ENCODE measurements around the gene NAGLU. TPM values are rescaled to one million over a fixed set of nuclear protein-coding genes. Genes with fewer than 3 reads are reported as not detected.

Gene NAGLU
- total RNA-seq, 1 donor from 2014 or later = 7.7 TPM

- no peaks in the 10 kb centered on the region for H3K9me3 ChIP-seq (replicated peaks)
- TF ChIP-seq CTCF (IDR thresholded peaks at IDR 0.05; ENCODE audit: borderline replicate concordance) = no peak
- H3K27me3 ChIP-seq (ENCODE audit: low read depth) = no peaks in the 10 kb centered on the region
- H3K4me3 ChIP-seq = no peak overlapping the region
- H3K36me3 ChIP-seq = peaks cover 90% of the 10 kb centered on the region
- intact Hi-C loops (cut with micrococcal nuclease) = no loop called here
- no peak for DNase-seq
- H3K4me1 ChIP-seq = no peaks in the 10 kb centered on the region
- H3K27ac ChIP-seq (replicated peaks) = no peak overlapping the region
Observed at GRCh38 chr17:42502091-42502490, 34.0 kb upstream of the NAGLU start.

GRCh38 chr17:42502926-42503325 lies 33.1 kb upstream of the NAGLU start:
- no peaks in the 10 kb centered on the region for H3K27me3 ChIP-seq (ENCODE audit: low read depth)
- no peak overlapping the region for H3K27ac ChIP-seq (replicated peaks)
- TF ChIP-seq CTCF (IDR thresholded peaks at IDR 0.05; ENCODE audit: borderline replicate concordance) = no peak
- H3K36me3 ChIP-seq = peaks cover 90% of the 10 kb centered on the region
- intact Hi-C loops (cut with micrococcal nuclease) = no loop called here
- no peak overlapping the region for H3K4me3 ChIP-seq
- no peaks in the 10 kb centered on the region for H3K4me1 ChIP-seq
- no peak for DNase-seq
- no peaks in the 10 kb centered on the region for H3K9me3 ChIP-seq (replicated peaks)

GRCh38 chr17:42507671-42508070 lies 28.4 kb upstream of the NAGLU start:
- TF ChIP-seq CTCF (IDR thresholded peaks at IDR 0.05; ENCODE audit: borderline replicate concordance) = no peak
- intact Hi-C loops (cut with micrococcal nuclease) = no loop called here
- Histone ChIP-seq H3K9me3 (replicated peaks) (no peaks in the 10 kb centered on the region), H3K36me3 (peaks cover 77% of the 10 kb centered on the region), H3K4me3 (no peak overlapping the region), H3K27ac (replicated peaks) (no peak overlapping the region), H3K4me1 (peaks cover 7% of the 10 kb centered on the region), H3K27me3 (ENCODE audit: low read depth) (no peaks in the 10 kb centered on the region)
- DNase-seq = no peak

GRCh38 chr17:42508426-42509165 lies 27.4 kb upstream of the NAGLU start:
- Histone ChIP-seq H3K36me3 (peaks cover 72% of the 10 kb centered on the region), H3K4me1 (peaks cover 17% of the 10 kb centered on the region), H3K4me3 (no peak overlapping the region), H3K27me3 (ENCODE audit: low read depth) (no peaks in the 10 kb centered on the region), H3K27ac (replicated peaks) (no peak overlapping the region), H3K9me3 (replicated peaks) (no peaks in the 10 kb centered on the region)
- intact Hi-C loops (cut with micrococcal nuclease) = no loop called here
- DNase-seq = no peak
- no peak for TF ChIP-seq CTCF (IDR thresholded peaks at IDR 0.05; ENCODE audit: borderline replicate concordance)

GRCh38 chr17:42509409-42509808 lies 26.6 kb upstream of the NAGLU start:
- DNase-seq = no peak
- Histone ChIP-seq H3K4me1 (peaks cover 21% of the 10 kb centered on the region), H3K27ac (replicated peaks) (no peak overlapping the region), H3K9me3 (replicated peaks) (no peaks in the 10 kb centered on the region), H3K4me3 (no peak overlapping the region), H3K27me3 (ENCODE audit: low read depth) (no peaks in the 10 kb centered on the region), H3K36me3 (peaks cover 72% of the 10 kb centered on the region)
- intact Hi-C loops (cut with micrococcal nuclease) = no loop called here
- TF ChIP-seq CTCF (IDR thresholded peaks at IDR 0.05; ENCODE audit: borderline replicate concordance) = no peak
